K562 (cell line): ENCODE measurements around the gene MPND. TPM values are rescaled to one million over a fixed set of nuclear protein-coding genes. Genes with fewer than 3 reads are reported as not detected.
A peak's percentile ranks its signal among the peaks of the same experiment; 100 is the strongest.

Source experiments
- ATAC-seq: fragments of 200-7000 bp; cut with Tn5 transposase; 3 replicates; pipeline ENCODE4 v1.9.1; 2020; ENCODE audit warnings: moderate library complexity
- BruUV-seq: library from RNA; stranded (reverse); fragments of 400-500 nt; replicated peaks from 2 replicates; lab custom pipeline; 2021; lab: Mats Ljungman, UMichigan
- CTCF ChIA-PET: fragments of 300-600 bp; formaldehyde crosslinking; extraction: SDS; loops from one replicate; lab custom pipeline; 2021; ENCODE audit warnings: low intra/inter-chr PET ratio; lab: Yijun Ruan, JAX
- POLR2A ChIA-PET: fragments of 300-600, 350-650 bp; sonication (Branson Sonifier 250); formaldehyde crosslinking; extraction: SDS; loops from one replicate; lab custom pipeline; 2021; ENCODE audit warnings: antibody characterized with exemption, inconsistent platforms; lab: Yijun Ruan, JAX
- DNase-seq, 4 experiments: peaks; one replicate each; pipeline versions ENCODE4 v3.0.0 to v3.0.0-alpha.2; 2011 to 2018; ENCODE audit warnings: low spot score in 3 of 4, mixed read lengths in 3 of 4; ENCODE audit errors: extremely low read depth in 1 of 4
- FAIRE-seq: peaks from 2 replicates; lab custom pipeline; 2011; peaks lifted over from hg19 to GRCh38; lab: Jason Lieb, UNC
- H2AFZ ChIP-seq: 2 replicates; pipeline ENCODE4 v1.6.0; 2011; ENCODE audit warnings: low read depth, low read length, control low read depth, inconsistent platforms
- H3K27ac ChIP-seq: fragments of 200-600 bp; 3 replicates; pipeline ENCODE4 v1.8.0; 2011; ENCODE audit warnings: low read depth, mild to moderate bottlenecking, control low read depth, inconsistent platforms, low read length, moderate library complexity, mixed read lengths; ENCODE audit errors: extremely low read depth
- H3K27me3 ChIP-seq, 2 experiments: fragments of 300-600 bp in 1 of 2; 2 replicates in 1 of 2; 3 replicates in 1 of 2; pipeline versions ENCODE4 v1.6.0 to v1.8.0; 2011; ENCODE audit warnings: inconsistent platforms in 2 of 2, low read length in 2 of 2, mild to moderate bottlenecking in 1 of 2, mixed read lengths in 1 of 2, moderate library complexity in 1 of 2; ENCODE audit not compliant: control insufficient read depth in 2 of 2, insufficient read depth in 2 of 2
- H3K36me3 ChIP-seq: fragments of 300-600 bp; 3 replicates; pipeline ENCODE4 v1.8.0; 2011; ENCODE audit warnings: mild to moderate bottlenecking, low read length, inconsistent platforms; ENCODE audit not compliant: control insufficient read depth, insufficient read depth
- H3K4me1 ChIP-seq, 2 experiments: fragments of 200-600 bp in 1 of 2; replicated peaks in 1 of 2; 2 replicates in 1 of 2; 3 replicates in 1 of 2; pipeline versions ENCODE4 v1.5.1 to v1.8.0; 2011; ENCODE audit warnings: inconsistent platforms in 2 of 2, low read length in 2 of 2, mild to moderate bottlenecking in 1 of 2, mixed read lengths in 1 of 2, moderate library complexity in 1 of 2; ENCODE audit not compliant: control insufficient read depth in 2 of 2, insufficient read depth in 2 of 2
- H3K4me2 ChIP-seq: 2 replicates; pipeline ENCODE4 v1.6.1; 2011; ENCODE audit warnings: low read length, control low read depth, inconsistent platforms, mixed read lengths; ENCODE audit not compliant: insufficient read depth
- H3K4me3 ChIP-seq: fragments of 200-600 bp; sonication (generic), shearing (Covaris generic); 2 replicates; pipeline ENCODE4 v1.5.1; 2016; ENCODE audit warnings: control low read depth, inconsistent platforms
- H3K79me2 ChIP-seq: fragments of 200-600 bp; 3 replicates; pipeline ENCODE4 v1.8.0; 2011; ENCODE audit warnings: low read length, inconsistent platforms; ENCODE audit not compliant: control insufficient read depth, insufficient read depth
- H3K9ac ChIP-seq, 2 experiments: 2 replicates each; pipeline versions ENCODE4 v1.6.0 to v1.6.1; 2011; ENCODE audit warnings: low read depth in 2 of 2, low read length in 2 of 2, control low read depth in 1 of 2, inconsistent platforms in 1 of 2, mild to moderate bottlenecking in 1 of 2, mixed read lengths in 1 of 2; ENCODE audit not compliant: insufficient read depth in 1 of 2
- H3K9me1 ChIP-seq: one replicate; pipeline ENCODE4 v1.6.0; 2011; ENCODE audit warnings: inconsistent platforms, mild to moderate bottlenecking, low read length, moderate library complexity; ENCODE audit not compliant: control insufficient read depth, insufficient read depth
- H3K9me3 ChIP-seq: replicated peaks from 2 replicates; pipeline ENCODE4 v1.5.1; 2011; ENCODE audit warnings: low read depth, low read length, inconsistent platforms; ENCODE audit not compliant: control insufficient read depth, insufficient read depth
- H4K20me1 ChIP-seq: replicated peaks from 2 replicates; pipeline ENCODE4 v1.6.1; 2011; ENCODE audit warnings: low read length, inconsistent platforms, mixed read lengths; ENCODE audit not compliant: control insufficient read depth, insufficient read depth
- CBFB ChIP-seq: sonication (generic); formaldehyde crosslinking; IDR thresholded peaks from 2 replicates; pipeline ENCODE4 v1.4.0; 2020; ENCODE audit warnings: mild to moderate bottlenecking, missing genetic modification reagents
- COPS2 ChIP-seq: fragments of 450-650 bp; conservative IDR thresholded peaks from 2 replicates; pipeline ENCODE4 v1.6.1; 2016; ENCODE audit warnings: mild to moderate bottlenecking, moderate library complexity
- HDGF ChIP-seq: fragments of 450-650 bp; IDR thresholded peaks from 2 replicates; pipeline ENCODE4 v1.6.1; 2016
- HNRNPLL ChIP-seq: fragments of 200-400 bp; formaldehyde crosslinking; IDR thresholded peaks from 2 replicates; pipeline ENCODE4 v1.6.1; 2017; ENCODE audit warnings: low read length, low read depth, mild to moderate bottlenecking; ENCODE audit not compliant: poor library complexity, severe bottlenecking
- JUND ChIP-seq, 2 experiments: IDR thresholded peaks; 2 replicates in 1 of 2; 3 replicates in 1 of 2; pipeline ENCODE4 v1.6.1; 2011; ENCODE audit warnings: borderline replicate concordance in 2 of 2, low read depth in 2 of 2, low read length in 2 of 2, improper control_type of control experiment in 1 of 2, missing biosample characterization in 1 of 2, missing genetic modification characterization in 1 of 2, missing genetic modification reagents in 1 of 2
- MBD1 ChIP-seq: fragments of 250-450 bp; sonication (Bioruptor Pico); IDR thresholded peaks from 2 replicates; pipeline ENCODE4 v1.8.0; 2022; ENCODE audit warnings: inconsistent platforms
- MLLT1 ChIP-seq, 2 experiments: fragments of 450-650 bp; IDR thresholded peaks; 2 replicates each; pipeline ENCODE4 v1.6.1; 2016
- RBM22 ChIP-seq: fragments of 200-400 bp; formaldehyde crosslinking; IDR thresholded peaks from 2 replicates; pipeline ENCODE4 v1.6.1; 2018; ENCODE audit warnings: low read length, low read depth; ENCODE audit not compliant: poor library complexity, severe bottlenecking
- SREBF2 ChIP-seq: sonication (generic); formaldehyde crosslinking; IDR thresholded peaks from 2 replicates; pipeline ENCODE4 v1.4.0; 2020; ENCODE audit warnings: mild to moderate bottlenecking, missing genetic modification reagents
- TEAD1 ChIP-seq, 2 experiments: fragments of 450-650 bp in 1 of 2; sonication (generic) in 1 of 2; formaldehyde crosslinking; IDR thresholded peaks; 2 replicates each; pipeline versions ENCODE4 v1.4.0 to v1.8.0; 2020 to 2022; ENCODE audit warnings: mild to moderate bottlenecking in 2 of 2, missing genetic modification reagents in 1 of 2
- ZBTB7A ChIP-seq: IDR thresholded peaks from 2 replicates; pipeline ENCODE4 v1.6.1; 2011; ENCODE audit warnings: low read depth, mild to moderate bottlenecking, low read length, moderate library complexity, borderline replicate concordance; ENCODE audit not compliant: control insufficient read depth
- WGBS: fragments of 100-300 bp; shearing (Covaris generic); methylation state at CpG from one replicate; pipeline ENCODE4 v1.1.6; 2016; ENCODE audit warnings: low coverage, mixed read lengths; ENCODE audit not compliant: insufficient coverage; ENCODE audit errors: missing lambda C conversion rate; 5-methylcytosine and 5-hydroxymethylcytosine counted together
- in situ Hi-C: fragments of 300-500 bp; cut with MboI; formaldehyde crosslinking; loops from 4 replicates; pipeline ENCODE4 v1.15.0; 2018; ENCODE audit warnings: inconsistent platforms, mixed read lengths
- intact Hi-C: fragments of 100-400 bp; cut with micrococcal nuclease; formaldehyde crosslinking; loops from 2 replicates; pipeline ENCODE4 v1.14.2; 2022
- polyA plus RNA-seq, 8 experiments: library from polyadenylated mRNA; depleted of rRNA in 4 of 8; stranded (reverse) in 5 of 8; unstranded in 3 of 8; fragments of >200 nt; fragmentation: Nextera tagmentation in 2 of 8; fragmentation: Illumina TruSeq in 1 of 8; extraction: Ambion mirVana in 2 of 8; extraction: Trizol in 1 of 8; gene quantifications; 2 replicates each; pipeline versions ENCODE4 v1.2.1 to v1.2.3, GENCODE V29; 2011 to 2014; ENCODE audit warnings: inconsistent platforms in 1 of 8, missing spikeins in 1 of 8
- total RNA-seq, 7 experiments: library from RNA; depleted of rRNA in 6 of 7; stranded (reverse); fragments of >200 nt in 6 of 7; fragmentation: Illumina TruSeq in 2 of 7; extraction: Trizol in 2 of 7; gene quantifications; 2 replicates each; pipeline versions ENCODE4 v1.2.1 to v1.2.3, GENCODE V29; 2011 to 2021; ENCODE audit warnings: low replicate concordance in 1 of 7
- TF ChIP-seq, protein P1 (sequence below): fragments of 450-650 bp; formaldehyde crosslinking; IDR thresholded peaks from 2 replicates; pipeline ENCODE4 v1.4.0; 2022; ENCODE audit warnings: missing genetic modification characterization
- TF ChIP-seq, protein P2 (sequence below): sonication (generic); formaldehyde crosslinking; IDR thresholded peaks from 2 replicates; pipeline ENCODE4 v1.9.0; 2022; ENCODE audit warnings: mild to moderate bottlenecking, missing genetic modification reagents
- TF ChIP-seq, protein P3 (sequence below): fragments of 450-650 bp; IDR thresholded peaks from 2 replicates; pipeline ENCODE4 v1.6.1; 2016

The MPND gene
- total and polyA plus RNA-seq, 9 of the 15 experiments (the other 6 are each of a cell fraction or from before 2014, with no cell fraction given) = 0.25 to 14.0 (median 3.9) TPM

- no peak for ATAC-seq
- ChIA-PET CTCF (no interaction called here), POLR2A (interaction anchor here (0.6 to 5.2 kb wide), 7 partner anchors 11 to 110 kb away, joined by 3 to 46 read pairs (median 4); partner anchors contain the start of gene CHAF1A)
- Histone ChIP-seq H3K27me3 (no peaks in the 10 kb centered on the region), H3K9ac (peak overlapping the region; percentile 88 to 93; a peak in 3 of 4 replicates), H3K4me1 (peaks cover 69 to 85% of the 10 kb centered on the region in 2 experiments), H3K4me3 (peak overlapping the region; percentile 10; the same call in 1 of the 2 replicates), H3K27ac (peak overlapping the region; percentile 99), H3K9me3 (no peaks in the 10 kb centered on the region), H2AFZ (no peak overlapping the region), H3K4me2 (peak overlapping the region; percentile 85), H3K9me1 (no peaks in the 10 kb centered on the region), H3K36me3 (peaks cover 52% of the 10 kb centered on the region; the same call in 2 of the 3 replicates), H4K20me1 (peaks cover 11% of the 10 kb centered on the region), H3K79me2 (peaks cover 92% of the 10 kb centered on the region)
- WGBS = 32% methylated on average over 9 of the region's 10 CpGs
- in situ Hi-C loops = no loop called here
- peak; percentile 59 for FAIRE-seq
- BruUV-seq = no TSS peak
- no peak for DNase-seq
- intact Hi-C loops = no loop called here
- no peak for TF ChIP-seq MLLT1 (IDR thresholded peaks at IDR 0.05)
- TF ChIP-seq SREBF2 (CRISPR knock-in tag) = no peak
- no peak for TF ChIP-seq RBM22
- no peak for TF ChIP-seq HNRNPLL
- TF ChIP-seq TEAD1 (CRISPR knock-in tag; IDR thresholded peaks at IDR 0.05) = 0 out of 4 replicates have a peak, but pooled peaks of 1 of the 2 experiments have one; percentile 3
- TF ChIP-seq MBD1 = no peak
- TF ChIP-seq ZBTB7A = peak; percentile 21; the same call in 1 of the 2 replicates
- TF ChIP-seq, protein P1, sequence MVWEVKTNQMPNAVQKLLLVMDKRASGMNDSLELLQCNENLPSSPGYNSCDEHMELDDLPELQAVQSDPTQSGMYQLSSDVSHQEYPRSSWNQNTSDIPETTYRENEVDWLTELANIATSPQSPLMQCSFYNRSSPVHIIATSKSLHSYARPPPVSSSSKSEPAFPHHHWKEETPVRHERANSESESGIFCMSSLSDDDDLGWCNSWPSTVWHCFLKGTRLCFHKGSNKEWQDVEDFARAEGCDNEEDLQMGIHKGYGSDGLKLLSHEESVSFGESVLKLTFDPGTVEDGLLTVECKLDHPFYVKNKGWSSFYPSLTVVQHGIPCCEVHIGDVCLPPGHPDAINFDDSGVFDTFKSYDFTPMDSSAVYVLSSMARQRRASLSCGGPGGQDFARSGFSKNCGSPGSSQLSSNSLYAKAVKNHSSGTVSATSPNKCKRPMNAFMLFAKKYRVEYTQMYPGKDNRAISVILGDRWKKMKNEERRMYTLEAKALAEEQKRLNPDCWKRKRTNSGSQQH (CRISPR knock-in tag) = no peak
- no peak for TF ChIP-seq CBFB (CRISPR knock-in tag)
- 0 out of 2 replicates have a peak, but pooled peaks have one; percentile 10 for TF ChIP-seq HDGF
- no peak for TF ChIP-seq COPS2
- TF ChIP-seq, protein P2, sequence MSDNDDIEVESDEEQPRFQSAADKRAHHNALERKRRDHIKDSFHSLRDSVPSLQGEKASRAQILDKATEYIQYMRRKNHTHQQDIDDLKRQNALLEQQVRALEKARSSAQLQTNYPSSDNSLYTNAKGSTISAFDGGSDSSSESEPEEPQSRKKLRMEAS (CRISPR knock-in tag) = 0 out of 2 replicates have a peak, but pooled peaks have one; percentile 8
- TF ChIP-seq, protein P3, sequence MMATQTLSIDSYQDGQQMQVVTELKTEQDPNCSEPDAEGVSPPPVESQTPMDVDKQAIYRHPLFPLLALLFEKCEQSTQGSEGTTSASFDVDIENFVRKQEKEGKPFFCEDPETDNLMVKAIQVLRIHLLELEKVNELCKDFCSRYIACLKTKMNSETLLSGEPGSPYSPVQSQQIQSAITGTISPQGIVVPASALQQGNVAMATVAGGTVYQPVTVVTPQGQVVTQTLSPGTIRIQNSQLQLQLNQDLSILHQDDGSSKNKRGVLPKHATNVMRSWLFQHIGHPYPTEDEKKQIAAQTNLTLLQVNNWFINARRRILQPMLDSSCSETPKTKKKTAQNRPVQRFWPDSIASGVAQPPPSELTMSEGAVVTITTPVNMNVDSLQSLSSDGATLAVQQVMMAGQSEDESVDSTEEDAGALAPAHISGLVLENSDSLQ = peak; percentile 33; the same call in 1 of the 2 replicates
- no peak for TF ChIP-seq JUND (IDR thresholded peaks at IDR 0.05; ENCODE audit: borderline replicate concordance, low read depth, low read length)
- no peak for TF ChIP-seq JUND (tag; IDR thresholded peaks at IDR 0.05; ENCODE audit: borderline replicate concordance, low read depth, low read length)
Observed at GRCh38 chr19:4376671-4376990, 33.3 kb downstream of the MPND start.
